HG03469 (cell line): Measurements from ENCODE around the gene SCYL2.
"Not testable (repeated sequence)": the region's sequence is repeated elsewhere in the genome, so short reads cannot be mapped to it uniquely, and the experiment has no call there.

ENCODE experiments used
- ATAC-seq: cut with Tn5 transposase; IDR thresholded peaks from one replicate; pipeline ENCODE4 v1.9.1; 2021; ENCODE audit warnings: mild to moderate bottlenecking, moderate library complexity, moderate number of reproducible peaks; ENCODE audit not compliant: unreplicated experiment

SCYL2 gene

GRCh38 chr12:100266835-100267602 is at the start of gene SCYL2, which contains the start of gene DEPDC4:
Gene SCYL2 (plus strand): TSS chr12:100267177. CDS start chr12:100282971, 15,794 bp downstream.
Gene DEPDC4 (minus strand): TSS chr12:100267079. CDS start chr12:100267076, 3 bp downstream.
- peak; percentile 81 for ATAC-seq

- no peak for ATAC-seq
Observed at GRCh38 chr12:100219328-100220109, 47.5 kb upstream of the SCYL2 start.

- no peak for ATAC-seq
Observed at GRCh38 chr12:100221523-100221922, 45.5 kb upstream of the SCYL2 start.

GRCh38 chr12:100222173-100222572 is 44.8 kb upstream of the SCYL2 start:
- ATAC-seq: not testable (repeated sequence)

GRCh38 chr12:100225491-100225890 is 41.5 kb upstream of the SCYL2 start:
- ATAC-seq: no peak

- no peak for ATAC-seq
Observed at GRCh38 chr12:100229036-100229635, 37.8 kb upstream of the SCYL2 start.

GRCh38 chr12:100229876-100230275 is 37.1 kb upstream of the SCYL2 start:
- ATAC-seq: no peak

GRCh38 chr12:100231873-100232272 is 35.1 kb upstream of the SCYL2 start:
- not testable (repeated sequence) for ATAC-seq

- ATAC-seq: no peak
Observed at GRCh38 chr12:100234166-100234565, 32.8 kb upstream of the SCYL2 start.

- no peak for ATAC-seq
Observed at GRCh38 chr12:100234591-100235304, 32.2 kb upstream of the SCYL2 start.

- no peak for ATAC-seq
Observed at GRCh38 chr12:100238801-100239200, 28.2 kb upstream of the SCYL2 start.

- no peak for ATAC-seq
Observed at GRCh38 chr12:100239589-100239988, 27.4 kb upstream of the SCYL2 start.

- ATAC-seq: no peak
Observed at GRCh38 chr12:100243137-100243536, 23.8 kb upstream of the SCYL2 start.

- ATAC-seq: no peak
Observed at GRCh38 chr12:100247765-100248164, 19.2 kb upstream of the SCYL2 start.

- ATAC-seq: no peak
Observed at GRCh38 chr12:100248886-100249285, 18.1 kb upstream of the SCYL2 start.

GRCh38 chr12:100249941-100250340 is 17.0 kb upstream of the SCYL2 start:
- ATAC-seq: no peak

- no peak for ATAC-seq
Observed at GRCh38 chr12:100251917-100252316, 15.1 kb upstream of the SCYL2 start.

- no peak for ATAC-seq
Observed at GRCh38 chr12:100253437-100253836, 13.5 kb upstream of the SCYL2 start.

- no peak for ATAC-seq
Observed at GRCh38 chr12:100254876-100255275, 12.1 kb upstream of the SCYL2 start.

GRCh38 chr12:100258127-100258526 is 8.8 kb upstream of the SCYL2 start:
- no peak for ATAC-seq

- ATAC-seq: no peak
Observed at GRCh38 chr12:100263131-100263530, 3.8 kb upstream of the SCYL2 start.
